Epidermal melanocyte (primary cell): Measurements from ENCODE around the gene ARHGAP33.

Source experiments
- DNase-seq: peaks from one replicate; pipeline ENCODE4 v3.0.0; 2011; ENCODE audit warnings: low spot score; ENCODE audit not compliant: insufficient read length

The ARHGAP33 gene

GRCh38 chr19:35740423-35741202 is 34.8 kb upstream of the ARHGAP33 start:
- peak; percentile 100 for DNase-seq

GRCh38 chr19:35741203-35741515 is 34.2 kb upstream of the ARHGAP33 start:
- DNase-seq, result no peak

GRCh38 chr19:35742121-35742724 is 33.1 kb upstream of the ARHGAP33 start, which contains the start of gene IGFLR1:
Gene IGFLR1, minus strand, starts transcription at chr19:35742452. Its CDS starts 1,272 bp downstream, at chr19:35741180.
- DNase-seq, result no peak

- no peak for DNase-seq
These were observed 31.5 kb upstream of the ARHGAP33 start for GRCh38 chr19:35743640-35744429.

GRCh38 chr19:35744430-35745327 is 30.7 kb upstream of the ARHGAP33 start:
- DNase-seq, result peak; percentile 69

GRCh38 chr19:35745328-35746086 is 29.9 kb upstream of the ARHGAP33 start, which contains the start of the genes PSENEN and U2AF1L4:
Gene PSENEN, plus strand, starts transcription at chr19:35745651. Its CDS starts 280 bp downstream, at chr19:35745931.
Gene U2AF1L4, minus strand, starts transcription at chr19:35745418. Its CDS starts 27 bp downstream, at chr19:35745391.
- peak; percentile 74 for DNase-seq

GRCh38 chr19:35746087-35746462 is 29.3 kb upstream of the ARHGAP33 start:
- no peak for DNase-seq

- DNase-seq, result no peak
These were observed 28.8 kb upstream of the ARHGAP33 start for GRCh38 chr19:35746531-35746930.

- peak; percentile 82 for DNase-seq
These were observed 27.0 kb upstream of the ARHGAP33 start, which contains the start of gene LIN37 for GRCh38 chr19:35748106-35749020. Gene LIN37, plus strand, starts transcription at chr19:35748576. Its CDS starts 149 bp downstream, at chr19:35748725.

GRCh38 chr19:35750167-35750566 is 25.2 kb upstream of the ARHGAP33 start:
- no peak for DNase-seq

GRCh38 chr19:35751839-35752745 is 23.3 kb upstream of the ARHGAP33 start:
- no peak for DNase-seq

GRCh38 chr19:35752746-35753350 is 22.5 kb upstream of the ARHGAP33 start:
- no peak for DNase-seq

GRCh38 chr19:35753634-35754369 is 21.6 kb upstream of the ARHGAP33 start:
- DNase-seq, result no peak

GRCh38 chr19:35754370-35755130 is 20.8 kb upstream of the ARHGAP33 start:
- DNase-seq, result no peak

- DNase-seq, result no peak
These were observed 20.2 kb upstream of the ARHGAP33 start for GRCh38 chr19:35755131-35755549.
